ENCODE results near the gene OR10V1.

- no peak for TF ChIP-seq CTCF (IDR thresholded peaks at IDR 0.05; ENCODE audit: low read length)
- no peak for TF ChIP-seq EZH2phosphoT487 (IDR thresholded peaks at IDR 0.05; ENCODE audit: low read length)
- TF ChIP-seq EZH2 (optimal IDR thresholded peaks at IDR 0.05; ENCODE audit: low read depth, low read length): no peak
Observed at GRCh38 chr11:59676205-59676604, 37.4 kb downstream of the OR10V1 start.
